22Rv1 (cell line): ENCODE measurements around the gene SPRN.

Experiments
- CTCF ChIP-seq: fragments of 450-650 bp; IDR thresholded peaks from 2 replicates; pipeline ENCODE4 v1.5.1; 2017; ENCODE audit warnings: mild to moderate bottlenecking
- ZFX ChIP-seq: fragments of 450-650 bp; IDR thresholded peaks from 2 replicates; pipeline ENCODE4 v1.6.1; 2017; ENCODE audit warnings: antibody characterized with exemption, borderline replicate concordance

GRCh38 chr10:133391761-133392518 is 32.5 kb downstream of the SPRN start:
- TF ChIP-seq CTCF (no peak), ZFX (no peak)
